NCI-H774 (cell line): Measurements from ENCODE around the gene NBR1.
A peak's percentile ranks its signal among the peaks of the same experiment; 100 is the strongest.
"Not testable (repeated sequence)": the region's sequence is repeated elsewhere in the genome, so short reads cannot be mapped to it uniquely, and the experiment has no call there.

Experiments used
- DNase-seq: peaks from one replicate; lab custom pipeline; 2025; lab: John Stamatoyannopoulos, UW

Gene NBR1

DNA sequence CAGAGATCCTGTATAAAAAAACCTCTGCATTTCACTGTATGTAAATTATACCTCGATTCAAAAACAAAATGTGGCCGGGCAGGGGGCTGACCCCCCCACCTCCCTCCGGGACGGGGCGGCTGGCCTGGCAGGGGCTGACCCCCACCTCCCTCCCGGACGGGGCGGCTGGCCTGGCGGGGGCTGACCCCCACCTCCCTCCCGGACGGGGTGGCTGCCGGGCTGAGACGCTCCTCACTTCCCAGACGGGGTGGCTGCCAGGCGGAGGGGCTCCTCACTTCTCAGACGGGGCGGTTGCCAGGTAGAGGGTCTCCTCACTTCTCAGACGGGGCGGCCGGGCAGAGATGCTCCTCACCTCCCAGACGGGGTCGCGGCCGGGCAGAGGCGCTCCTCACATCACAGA lies 11.8 kb upstream of the NBR1 start:
- DNase-seq = not testable (repeated sequence)

DNA sequence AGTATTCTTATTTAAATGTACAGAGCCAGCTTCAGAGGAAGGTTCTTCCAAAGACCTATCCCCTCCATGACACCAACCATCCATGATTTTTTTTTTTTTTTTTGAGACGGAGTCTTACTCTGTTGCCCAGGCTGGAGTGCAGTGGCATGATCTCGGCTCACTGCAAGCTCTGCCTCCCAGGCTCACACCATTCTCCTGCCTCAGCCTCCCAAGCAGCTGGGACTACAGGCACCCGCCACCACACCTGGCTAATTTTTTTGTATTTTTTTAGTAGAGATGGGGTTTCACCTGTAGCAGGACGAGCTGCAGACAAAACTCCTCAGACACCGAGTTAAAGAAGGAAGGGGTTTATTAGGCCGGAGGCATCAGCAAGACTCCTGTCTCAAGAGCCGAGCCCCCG lies 11.1 kb upstream of the NBR1 start:
- not testable (repeated sequence) for DNase-seq

DNA sequence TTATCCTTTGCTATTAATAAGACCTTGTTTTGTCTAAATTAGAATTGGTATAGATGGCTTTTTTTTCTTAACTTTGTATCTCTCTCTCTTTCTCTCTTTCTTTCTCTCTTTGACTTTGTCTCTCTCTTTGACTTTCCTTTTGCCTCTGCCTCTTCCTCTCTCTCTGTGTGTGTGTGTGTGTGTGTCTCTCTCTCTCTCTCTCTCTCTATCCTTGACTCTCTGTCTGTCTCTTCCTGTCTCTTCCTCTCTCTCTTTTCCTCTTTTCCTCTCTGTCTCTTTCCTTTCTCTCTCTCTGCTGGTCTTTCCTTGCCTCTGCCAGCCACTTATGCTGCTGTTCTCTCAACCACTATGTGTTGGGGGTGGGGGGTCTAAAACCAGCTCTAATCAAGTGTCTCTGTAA lies 5.0 kb upstream of the NBR1 start:
- DNase-seq = not testable (repeated sequence)

DNA sequence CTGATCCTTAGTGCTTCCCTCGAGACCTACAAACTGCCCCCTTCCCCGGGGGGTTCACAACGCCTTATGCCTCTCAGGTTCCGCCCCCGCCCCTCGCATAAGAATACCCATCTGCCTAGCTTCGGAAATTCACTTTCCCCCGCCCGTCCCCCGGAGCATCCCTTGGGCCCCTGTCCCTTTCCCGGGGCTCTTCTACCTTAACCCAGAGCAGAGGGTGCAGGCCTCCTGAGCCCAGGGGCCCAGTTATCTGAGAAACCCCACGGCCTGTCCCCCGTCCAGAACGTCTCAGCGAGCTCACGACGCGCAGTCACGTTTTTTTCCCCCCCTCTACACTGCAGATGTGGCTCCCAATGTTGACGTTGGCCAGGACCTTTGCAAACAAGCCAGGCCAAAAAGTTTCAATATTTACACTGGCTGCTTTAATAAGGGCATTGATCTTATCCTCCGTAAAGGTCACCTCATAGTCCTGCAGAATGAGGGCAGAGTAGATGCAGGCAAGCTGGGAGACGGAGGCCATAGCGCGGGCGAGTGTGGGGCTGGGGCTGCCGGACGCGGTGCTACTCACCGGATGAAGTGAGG lies 1.4 kb upstream of the NBR1 start:
- peak; percentile 73 for DNase-seq

DNA sequence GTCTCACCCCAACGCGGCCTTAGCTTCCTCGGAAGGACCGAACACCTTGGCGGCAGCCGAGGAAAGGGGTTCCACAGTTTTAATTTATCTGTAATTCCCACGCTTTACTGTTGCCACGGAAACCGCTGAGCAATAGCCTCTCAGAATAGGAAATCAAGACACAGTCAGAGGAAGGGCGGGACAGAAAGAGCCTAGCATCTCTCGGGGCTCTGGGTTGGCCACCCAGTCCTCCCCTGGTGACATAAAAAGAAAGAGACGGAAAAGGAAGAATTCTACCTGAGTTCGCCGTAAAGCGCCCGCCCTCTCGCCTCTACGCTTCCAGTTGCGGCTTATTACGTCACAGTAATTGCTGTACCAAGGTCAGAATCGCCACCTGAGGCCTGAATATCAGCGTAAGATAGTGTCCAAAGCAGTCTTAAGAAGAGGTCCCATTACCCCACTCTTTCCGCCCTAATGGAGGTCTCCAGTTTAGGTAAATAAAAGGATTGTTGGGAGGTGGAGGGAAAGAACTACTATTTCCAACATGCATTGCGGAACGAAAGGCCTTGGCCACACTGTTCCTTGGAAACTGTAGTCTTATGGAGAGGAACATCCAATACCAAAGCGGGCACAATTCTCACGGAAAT lies 761 bp upstream of the NBR1 start:
- peak; percentile 99 for DNase-seq

DNA sequence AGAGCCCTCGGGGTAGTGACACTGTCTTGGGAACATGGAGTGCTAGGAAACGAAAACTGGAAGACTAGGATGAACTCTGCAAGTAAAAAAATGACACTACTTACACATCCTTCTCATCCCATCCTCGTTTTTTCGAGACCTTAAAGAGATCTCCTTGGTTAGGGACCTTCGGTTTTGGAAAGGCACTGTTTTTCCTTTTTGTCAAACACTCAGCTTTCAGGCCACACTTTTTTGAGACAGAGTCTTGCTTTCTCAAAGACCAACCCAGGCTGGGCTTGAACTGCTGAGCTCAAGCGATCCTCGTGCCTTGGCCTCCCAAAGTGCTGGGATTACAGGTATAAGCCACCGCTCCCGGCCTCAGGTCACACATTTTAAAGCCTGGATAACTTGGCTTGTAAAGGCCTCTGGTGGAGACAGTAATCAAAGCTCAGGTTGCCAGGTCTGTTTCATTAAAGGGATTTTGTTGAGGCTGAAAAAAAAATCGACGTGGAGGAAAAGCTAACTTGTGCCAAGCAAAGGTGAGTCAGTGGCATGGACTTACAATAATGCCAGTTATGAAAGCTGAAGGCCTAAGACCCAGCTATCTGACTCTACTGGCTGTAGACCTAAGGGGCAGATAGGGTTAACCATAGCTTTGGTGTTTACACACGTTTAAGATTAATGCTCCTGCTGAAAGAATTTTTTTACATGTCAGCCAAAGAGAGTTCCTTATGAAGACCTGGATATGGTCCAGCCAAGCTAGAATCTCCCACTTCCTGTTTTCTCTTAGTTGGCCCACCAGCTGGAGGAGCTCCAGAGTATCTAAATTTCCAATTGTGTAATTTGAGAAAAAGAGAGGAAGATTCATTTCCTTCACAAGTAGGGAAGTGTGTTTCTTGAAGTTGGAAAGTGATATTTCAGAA lies 823 bp downstream of the NBR1 start:
- no peak for DNase-seq

DNA sequence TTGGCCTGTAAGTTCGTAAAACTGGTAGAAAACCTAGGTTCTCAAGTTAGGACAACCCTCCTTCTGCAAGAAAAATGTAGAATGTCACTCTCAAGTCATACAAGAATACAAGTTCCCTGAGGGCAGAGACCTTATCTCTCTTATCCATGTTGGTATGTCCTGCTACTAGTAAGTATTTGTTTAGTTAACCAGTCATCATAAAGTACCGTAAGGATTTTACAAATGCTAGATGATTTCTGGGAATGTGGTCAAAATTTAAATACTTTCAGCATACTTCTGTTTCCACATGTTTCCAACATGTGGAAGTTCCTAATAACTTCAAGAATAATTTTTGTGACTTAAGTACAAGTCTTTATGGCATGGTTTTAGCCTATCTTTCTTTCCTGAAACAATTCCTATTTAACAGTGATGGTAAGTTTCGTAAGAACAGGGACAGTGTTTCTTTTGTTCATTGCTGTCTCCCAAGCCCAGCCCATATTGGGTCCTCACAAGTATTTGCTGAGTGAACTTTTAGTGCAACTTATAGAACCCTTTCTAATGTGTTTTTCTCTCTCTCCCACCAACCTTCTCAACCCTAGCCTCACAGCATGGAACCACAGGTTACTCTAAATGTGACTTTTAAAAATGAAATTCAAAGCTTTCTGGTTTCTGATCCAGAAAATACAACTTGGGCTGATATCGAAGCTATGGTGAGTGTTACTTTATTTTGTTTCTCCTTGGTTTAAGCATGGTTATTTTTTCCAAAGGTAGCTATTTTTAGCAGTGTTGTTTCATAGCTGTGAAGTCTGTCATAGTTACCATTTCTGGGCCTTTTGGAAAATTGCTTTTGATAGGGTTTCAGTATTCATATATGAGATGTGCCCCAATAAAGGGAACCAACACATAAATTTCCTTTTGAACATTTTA lies 4.5 kb downstream of the NBR1 start:
- no peak for DNase-seq

DNA sequence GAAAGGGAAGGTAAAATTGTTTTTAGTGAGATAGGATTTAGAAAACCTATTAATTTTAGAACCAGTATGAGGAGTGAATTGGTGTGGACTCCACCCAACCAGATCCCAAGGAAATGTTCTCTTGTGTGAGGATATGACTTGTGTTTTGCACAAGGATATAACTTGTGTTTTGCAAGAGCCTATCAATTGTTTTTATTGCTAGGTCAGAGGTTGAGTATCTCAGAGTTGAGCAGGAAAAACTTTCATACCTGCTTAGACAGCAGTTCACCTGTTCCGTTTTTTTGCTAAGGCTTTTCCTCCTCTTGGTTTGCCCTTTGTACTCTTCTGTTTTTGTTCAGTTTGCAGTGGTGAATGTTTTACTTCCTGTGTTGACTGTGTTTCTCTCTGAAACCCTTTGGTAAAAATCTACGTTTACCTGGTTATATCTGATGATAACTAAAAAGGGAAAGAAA lies 5.1 kb downstream of the NBR1 start:
- DNase-seq = no peak

DNA sequence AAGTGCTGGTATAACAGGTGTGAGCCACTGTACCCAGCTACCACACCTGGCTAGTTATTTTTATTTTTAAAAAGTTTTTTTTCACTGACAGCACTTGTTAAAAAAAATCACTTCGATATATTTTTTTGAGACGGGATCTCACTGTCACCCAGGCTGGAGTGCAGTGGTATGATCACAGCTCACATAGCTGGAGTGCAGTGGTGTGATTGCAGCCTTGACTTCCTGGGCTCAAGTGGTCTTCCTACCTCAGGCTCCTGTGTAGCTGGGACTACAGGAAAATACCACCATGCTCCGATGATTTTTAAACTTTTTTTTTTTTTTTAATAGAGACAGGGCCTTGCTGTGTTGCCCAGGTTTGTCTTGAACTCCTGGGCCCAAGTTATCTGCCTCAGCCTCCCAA lies 12.9 kb downstream of the NBR1 start:
- no peak for DNase-seq

DNA sequence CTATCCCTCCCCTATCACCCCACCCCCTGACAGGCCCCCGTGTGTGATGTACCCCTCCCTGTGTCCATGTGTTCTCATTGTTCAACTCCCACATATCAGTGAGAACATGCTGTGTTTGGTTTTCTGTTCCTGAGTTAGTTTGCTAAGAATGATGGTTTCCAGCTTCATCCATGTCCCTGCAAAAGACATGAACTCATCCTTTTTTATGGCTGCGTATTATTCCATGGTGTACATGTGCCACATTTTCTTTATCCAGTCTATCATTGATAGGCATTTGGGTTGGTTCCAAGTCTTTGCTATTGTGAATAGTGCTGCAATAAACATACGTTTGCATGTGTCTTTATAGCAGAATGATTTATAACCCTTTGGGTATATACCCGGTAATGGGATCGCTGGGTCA lies 15.6 kb downstream of the NBR1 start:
- DNase-seq = not testable (repeated sequence)

DNA sequence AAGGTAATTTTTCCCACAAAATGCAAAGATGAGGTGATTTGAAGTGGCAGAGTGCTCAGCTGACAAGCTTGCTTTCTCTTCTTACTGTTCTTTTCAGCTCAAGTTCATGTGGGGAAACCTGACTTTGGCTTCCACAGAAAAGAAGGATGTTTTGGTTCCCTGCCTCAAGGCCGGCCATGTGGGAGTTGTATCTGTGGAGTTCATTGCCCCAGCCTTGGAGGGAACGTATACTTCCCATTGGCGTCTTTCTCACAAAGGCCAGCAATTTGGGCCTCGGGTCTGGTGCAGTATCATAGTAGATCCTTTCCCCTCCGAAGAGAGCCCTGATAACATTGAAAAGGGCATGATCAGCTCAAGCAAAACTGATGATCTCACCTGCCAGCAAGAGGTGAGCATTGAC lies 22.2 kb downstream of the NBR1 start:
- DNase-seq = no peak

DNA sequence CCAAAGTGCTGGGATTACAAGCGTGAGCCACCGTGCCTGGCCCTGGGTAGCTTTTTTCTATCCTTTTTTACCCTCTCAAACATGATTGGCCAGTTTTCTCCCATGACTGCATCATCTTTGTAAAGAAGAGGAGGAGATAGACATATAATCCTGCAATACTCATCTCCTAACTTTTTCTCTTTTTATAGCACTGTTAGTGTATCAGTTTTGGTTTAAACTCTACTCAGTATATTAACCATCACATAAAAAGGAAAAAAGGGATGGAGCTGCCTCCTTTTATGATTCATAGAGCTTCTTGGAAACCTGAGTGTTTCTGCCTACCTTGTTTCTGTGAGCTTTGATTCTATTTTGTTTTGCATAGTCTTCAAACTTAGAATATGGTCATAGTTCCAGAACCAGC lies 28.6 kb downstream of the NBR1 start:
- no peak for DNase-seq

DNA sequence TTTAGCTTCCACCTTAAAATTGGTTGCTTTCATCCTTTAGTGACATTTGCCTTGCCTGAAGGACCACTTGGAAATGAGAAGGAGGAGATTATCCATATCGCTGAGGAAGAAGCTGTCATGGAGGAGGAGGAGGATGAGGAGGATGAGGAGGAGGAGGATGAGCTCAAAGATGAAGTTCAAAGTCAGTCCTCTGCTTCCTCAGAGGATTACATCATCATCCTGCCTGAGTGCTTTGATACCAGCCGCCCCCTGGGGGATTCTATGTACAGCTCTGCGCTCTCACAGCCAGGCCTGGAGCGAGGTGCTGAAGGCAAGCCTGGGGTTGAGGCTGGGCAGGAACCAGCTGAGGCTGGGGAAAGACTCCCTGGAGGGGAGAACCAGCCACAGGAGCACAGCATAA lies 29.1 kb downstream of the NBR1 start:
- DNase-seq = no peak

DNA sequence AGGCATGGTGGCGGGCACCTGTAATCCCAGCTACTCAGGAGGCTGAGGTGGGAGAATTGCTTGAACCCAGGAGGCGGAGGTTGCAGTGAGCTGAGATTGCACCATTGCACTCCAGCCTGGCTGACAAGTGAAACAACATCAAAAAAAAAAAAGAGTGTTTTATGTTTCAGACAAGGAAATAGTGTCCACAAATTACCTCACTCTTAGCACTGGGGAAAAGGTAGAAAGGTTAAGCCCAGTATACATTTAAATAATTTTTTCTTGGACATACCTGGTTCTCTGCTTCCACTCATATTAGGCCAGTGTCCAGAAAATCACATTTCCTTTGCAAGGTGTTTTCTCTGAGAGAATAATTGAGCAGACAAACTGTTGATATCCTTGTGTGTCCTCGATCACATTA lies 32.0 kb downstream of the NBR1 start:
- DNase-seq = not testable (repeated sequence)

DNA sequence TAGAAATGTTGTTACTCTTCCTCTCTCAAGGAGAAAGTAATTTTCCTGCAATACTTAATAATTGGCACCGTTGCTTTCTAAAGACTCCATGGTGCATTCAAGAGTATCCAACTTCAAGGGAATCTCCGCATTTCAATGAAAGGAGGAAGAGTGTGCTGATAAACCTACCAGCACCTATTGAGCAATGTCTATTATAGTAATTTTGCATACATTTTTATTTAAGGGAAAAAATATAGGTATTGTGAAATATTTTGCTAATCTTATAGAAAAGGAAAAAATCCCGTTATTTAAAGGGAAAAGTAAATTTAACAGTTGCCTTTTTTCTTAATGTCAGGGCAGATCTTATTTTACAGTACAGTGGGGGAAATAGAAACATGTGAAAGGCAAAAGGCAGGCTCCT lies 39.6 kb downstream of the NBR1 start:
- DNase-seq = no peak

DNA sequence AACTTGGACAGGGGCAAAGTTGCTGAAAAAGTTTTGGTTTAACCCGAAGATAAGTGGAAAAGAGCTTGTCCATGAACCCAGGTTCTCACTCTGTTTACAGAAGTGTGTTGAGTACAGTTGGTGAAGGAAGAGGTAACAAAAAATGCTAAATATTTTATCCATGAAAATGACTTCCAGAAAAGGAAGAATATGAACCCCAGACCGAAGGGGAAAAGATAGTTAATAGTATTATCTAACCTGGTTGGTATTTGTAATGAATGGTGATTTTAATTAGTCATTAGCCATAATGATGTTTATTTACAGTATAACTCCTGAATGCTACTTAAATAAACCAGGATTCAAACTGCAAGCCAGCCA lies 40.1 kb downstream of the NBR1 start:
- DNase-seq = no peak

DNA sequence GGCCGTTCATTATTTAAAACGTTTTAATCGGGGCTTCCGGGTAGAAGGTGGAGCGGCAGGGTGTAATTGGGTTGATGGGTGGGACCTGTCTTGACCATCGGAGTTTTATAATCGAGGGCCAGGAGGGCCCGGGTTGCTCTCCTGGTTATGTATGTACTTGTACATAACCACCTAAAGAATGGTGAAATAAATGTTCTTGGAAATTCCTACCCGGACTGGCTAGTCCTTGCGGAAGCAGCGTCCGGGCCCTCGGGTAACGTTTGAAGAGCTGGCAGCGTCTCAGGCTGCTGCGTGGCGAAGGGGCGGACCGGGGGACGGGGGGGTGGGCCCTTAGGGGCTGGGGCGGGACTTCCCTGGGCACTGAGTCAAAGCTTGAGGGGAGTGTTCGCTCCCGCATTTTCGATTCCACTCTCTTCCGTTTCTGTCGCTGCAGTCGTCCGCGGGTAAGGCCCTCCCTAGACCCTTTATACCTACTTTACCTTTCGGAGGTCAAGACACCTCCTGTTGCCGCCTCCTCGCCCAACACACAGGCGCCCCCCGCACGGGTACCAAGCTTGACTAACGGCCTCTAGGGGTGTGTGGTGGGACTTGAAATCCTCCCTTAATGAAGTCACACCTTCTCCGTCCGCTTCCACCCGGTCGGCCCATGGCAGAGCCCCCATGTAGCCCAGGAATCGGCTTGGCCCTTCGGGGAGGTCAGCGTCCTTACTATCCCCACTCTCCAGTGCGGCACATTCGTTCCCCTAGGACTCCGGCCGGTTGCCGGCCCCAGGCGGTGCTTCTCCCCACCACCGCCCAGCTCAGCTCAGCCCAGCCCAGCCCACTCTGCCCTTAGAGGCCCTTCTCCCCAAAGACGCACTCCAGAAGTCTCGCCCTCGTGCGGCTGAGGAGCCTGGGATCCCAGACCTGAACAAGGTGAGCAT lies 40.7 kb downstream of the NBR1 start, which contains the start of gene TMEM106A:
TSS of gene TMEM106A (plus strand) at position 396 of the 923 bp plus-strand sequence. CDS start 1,167 bp downstream, outside the sequence.
- peak; percentile 81 for DNase-seq

DNA sequence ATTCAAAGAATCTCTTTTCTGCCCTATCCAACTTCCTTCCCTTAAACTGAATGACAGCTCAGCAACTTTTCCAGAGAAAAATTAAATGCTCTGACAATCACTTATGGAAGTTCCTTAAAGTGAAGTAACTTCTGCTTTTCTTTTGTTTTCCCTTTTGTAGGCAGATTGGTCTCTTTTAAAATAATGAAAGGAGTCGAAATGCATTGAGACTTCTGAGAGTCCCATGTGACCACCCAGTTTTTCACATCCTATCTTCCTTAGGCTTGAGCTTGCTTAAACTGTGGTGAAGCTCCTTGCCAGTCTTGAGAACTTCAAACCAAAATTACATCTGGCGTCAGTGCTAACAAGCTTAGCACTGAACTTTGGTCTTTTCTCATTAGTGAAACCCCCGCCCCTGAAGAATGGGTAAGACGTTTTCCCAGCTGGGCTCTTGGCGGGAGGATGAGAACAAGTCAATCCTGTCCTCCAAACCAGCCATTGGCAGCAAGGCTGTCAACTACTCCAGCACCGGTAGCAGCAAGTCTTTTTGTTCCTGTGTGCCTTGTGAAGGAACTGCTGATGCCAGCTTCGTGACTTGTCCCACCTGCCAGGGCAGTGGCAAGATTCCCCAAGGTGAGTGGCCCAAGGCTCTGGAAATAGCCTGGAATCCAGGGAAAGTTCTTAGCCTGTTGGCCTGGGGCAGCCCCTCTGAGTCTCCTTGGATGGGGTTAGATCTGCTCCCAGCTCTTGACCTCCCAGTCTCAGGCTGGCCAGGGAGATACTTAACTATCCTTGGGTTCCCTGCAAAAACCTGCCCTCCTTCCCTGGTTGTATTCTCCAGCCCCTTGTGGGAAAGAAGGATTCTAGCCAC lies 41.9 kb downstream of the NBR1 start:
- DNase-seq = no peak

DNA sequence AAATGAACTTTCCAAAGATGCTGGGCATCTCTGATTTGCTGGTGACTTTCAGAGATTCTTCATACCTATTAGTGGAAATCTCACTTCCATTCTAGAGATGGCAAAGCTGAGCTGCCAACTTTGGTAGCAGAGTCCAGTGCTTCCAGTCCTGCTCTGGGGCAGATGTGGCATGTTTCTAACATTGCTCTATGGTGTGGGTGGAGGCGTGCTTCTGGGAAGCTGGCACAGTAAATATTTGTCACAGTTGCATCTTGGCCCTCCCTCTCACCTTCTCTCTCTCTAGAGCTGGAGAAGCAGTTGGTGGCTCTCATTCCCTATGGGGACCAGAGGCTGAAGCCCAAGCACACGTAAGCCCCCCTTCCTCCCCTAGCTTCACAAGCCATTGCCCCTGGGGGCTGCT lies 42.5 kb downstream of the NBR1 start:
- no peak for DNase-seq

DNA sequence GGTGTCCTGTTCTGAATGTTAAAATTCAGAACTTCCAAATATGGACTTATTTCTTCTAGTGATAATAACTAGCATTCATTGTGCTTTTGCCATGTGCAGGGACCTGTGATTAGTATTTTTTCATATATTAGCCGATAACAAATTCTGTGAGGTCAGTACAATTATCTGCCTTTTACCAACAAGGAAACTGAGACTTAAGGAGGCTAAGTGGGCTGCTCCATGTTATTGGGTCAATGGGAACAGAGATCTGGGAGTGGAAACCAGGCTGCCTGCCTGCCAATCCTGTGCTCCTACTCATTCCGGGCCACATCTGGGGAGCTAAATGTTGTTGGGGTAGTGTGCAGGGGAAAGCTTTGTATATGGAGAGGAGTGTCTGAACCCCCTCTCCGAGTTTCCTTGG lies 44.3 kb downstream of the NBR1 start:
- DNase-seq = no peak
